Liver (tissue), 9 donors: ENCODE data around the gene RRN3. TPM values are rescaled to one million over a fixed set of nuclear protein-coding genes. Genes with fewer than 3 reads are reported as not detected.

Source experiments
- DNase-seq: peaks from one replicate; pipeline ENCODE4 v3.0.0-alpha.2; 2017; ENCODE audit warnings: low spot score
- H3K27ac ChIP-seq, 2 donors: one replicate each; pipeline ENCODE4 v1.7.0; 2013; ENCODE audit warnings: inconsistent platforms in 2 of 2, low read length in 2 of 2, control low read depth in 1 of 2, low read depth in 1 of 2, mild to moderate bottlenecking in 1 of 2
- H3K27me3 ChIP-seq, 4 donors: one replicate each; pipeline versions ENCODE4 v1.6.1 to v1.7.0; 2013; ENCODE audit warnings: low read length in 3 of 4, inconsistent platforms in 1 of 4, mild to moderate bottlenecking in 1 of 4, moderate library complexity in 1 of 4; ENCODE audit not compliant: control insufficient read depth in 4 of 4, insufficient read depth in 4 of 4
- H3K36me3 ChIP-seq, 4 donors: one replicate each; pipeline versions ENCODE4 v1.6.1 to v1.7.0; 2013; ENCODE audit warnings: low read length in 3 of 4, mild to moderate bottlenecking in 3 of 4, low read depth in 1 of 4, moderate library complexity in 1 of 4; ENCODE audit not compliant: control insufficient read depth in 4 of 4, insufficient read depth in 3 of 4
- H3K4me1 ChIP-seq, 4 donors: one replicate each; pipeline versions ENCODE4 v1.6.1 to v1.7.0; 2013; ENCODE audit warnings: low read length in 3 of 4, mild to moderate bottlenecking in 3 of 4, moderate library complexity in 1 of 4; ENCODE audit not compliant: control insufficient read depth in 4 of 4, insufficient read depth in 4 of 4
- H3K4me3 ChIP-seq, 3 donors: one replicate each; pipeline versions ENCODE4 v1.6.1 to v1.7.0; 2013; ENCODE audit warnings: low read length in 3 of 3, control low read depth in 1 of 3, low read depth in 1 of 3, mild to moderate bottlenecking in 1 of 3
- H3K9ac ChIP-seq, 2 donors: one replicate each; pipeline ENCODE4 v1.7.0; 2013; ENCODE audit warnings: low read length in 2 of 2, mild to moderate bottlenecking in 2 of 2, moderate library complexity in 2 of 2, control low read depth in 1 of 2, low read depth in 1 of 2
- H3K9me3 ChIP-seq, 4 donors: one replicate each; pipeline versions ENCODE4 v1.6.1 to v1.7.0; 2013; ENCODE audit warnings: low read length in 3 of 4; ENCODE audit not compliant: control insufficient read depth in 4 of 4
- EGR1 ChIP-seq, 2 donors: IDR thresholded peaks; 2 replicates each; pipeline ENCODE4 v1.6.1; 2016 to 2018; ENCODE audit warnings: antibody characterized with exemption in 2 of 2, low read depth in 2 of 2
- FOXA1 ChIP-seq: IDR thresholded peaks from 2 replicates; pipeline ENCODE4 v1.6.1; 2016; ENCODE audit warnings: antibody characterized with exemption
- FOXA2 ChIP-seq: IDR thresholded peaks from 2 replicates; pipeline ENCODE4 v1.6.1; 2016; ENCODE audit warnings: antibody characterized with exemption
- GABPA ChIP-seq, 2 donors: IDR thresholded peaks in 1 of 2; conservative IDR thresholded peaks in 1 of 2; 2 replicates each; pipeline ENCODE4 v1.6.1; 2016; ENCODE audit warnings: antibody characterized with exemption in 2 of 2, mild to moderate bottlenecking in 1 of 2, moderate library complexity in 1 of 2
- HNF4A ChIP-seq, 2 donors: conservative IDR thresholded peaks; 2 replicates each; pipeline ENCODE4 v1.6.1; 2016; ENCODE audit warnings: antibody characterized with exemption in 2 of 2, mild to moderate bottlenecking in 2 of 2
- HNF4G ChIP-seq: IDR thresholded peaks from 2 replicates; pipeline ENCODE4 v1.6.1; 2016; ENCODE audit warnings: antibody characterized with exemption
- JUND ChIP-seq, 2 donors: IDR thresholded peaks; 2 replicates each; pipeline ENCODE4 v1.6.1; 2016; ENCODE audit warnings: antibody characterized with exemption in 2 of 2
- NR2F2 ChIP-seq: IDR thresholded peaks from 2 replicates; pipeline ENCODE4 v1.6.1; 2016; ENCODE audit warnings: antibody characterized with exemption
- RAD21 ChIP-seq, 2 donors: IDR thresholded peaks; 2 replicates each; pipeline ENCODE4 v1.6.1; 2016; ENCODE audit warnings: antibody characterized with exemption in 2 of 2, mild to moderate bottlenecking in 2 of 2
- RXRA ChIP-seq, 2 donors: IDR thresholded peaks; 2 replicates each; pipeline ENCODE4 v1.6.1; 2017 to 2018; ENCODE audit warnings: antibody characterized with exemption in 2 of 2, mild to moderate bottlenecking in 1 of 2
- SP1 ChIP-seq: IDR thresholded peaks from 2 replicates; pipeline ENCODE4 v1.6.1; 2018; ENCODE audit warnings: antibody characterized with exemption, mild to moderate bottlenecking
- TAF1 ChIP-seq: conservative IDR thresholded peaks from 2 replicates; pipeline ENCODE4 v1.6.1; 2016; ENCODE audit warnings: antibody characterized with exemption, mild to moderate bottlenecking
- YY1 ChIP-seq: IDR thresholded peaks from 2 replicates; pipeline ENCODE4 v1.6.1; 2016; ENCODE audit warnings: antibody characterized with exemption, mild to moderate bottlenecking
- WGBS: extraction: QIAGEN DNeasy Blood & Tissue Kit; methylation state at CpG from one replicate; pipeline ENCODE4 v1.1.7; 2013; 5-methylcytosine and 5-hydroxymethylcytosine counted together
- polyA plus RNA-seq, 2 donors: library from polyadenylated mRNA; stranded (reverse) in 1 of 2; unstranded in 1 of 2; fragments of 200-250 nt in 1 of 2; fragments of >200 nt in 1 of 2; fragmentation: Nextera tagmentation in 1 of 2; extraction: Ambion mirVana in 1 of 2; gene quantifications; one replicate each; pipeline versions ENCODE4 v1.2.1 to v1.2.3, GENCODE V29; 2013 to 2015
- total RNA-seq, 2 donors: library from RNA; depleted of rRNA; stranded (reverse); fragments of >200 nt; gene quantifications; one replicate each; pipeline ENCODE4 v1.2.3, GENCODE V29; 2014
- TF ChIP-seq, protein P1 (sequence below): IDR thresholded peaks from 2 replicates; pipeline ENCODE4 v1.6.1; 2016; ENCODE audit warnings: antibody characterized with exemption
- TF ChIP-seq, protein P2 (sequence below): fragments of 150-350 bp; IDR thresholded peaks from 2 replicates; pipeline ENCODE4 v1.5.1; 2017; ENCODE audit warnings: improper control_type of control experiment, low read depth, low read length; ENCODE audit not compliant: missing input control
- TF ChIP-seq, protein P3 (sequence below): IDR thresholded peaks from 2 replicates; pipeline ENCODE4 v1.6.1; 2016; ENCODE audit warnings: antibody characterized with exemption
- TF ChIP-seq, protein P4 (sequence below): IDR thresholded peaks from 2 replicates; pipeline ENCODE4 v1.6.1; 2016; ENCODE audit warnings: antibody characterized with exemption, mild to moderate bottlenecking
- donor health status: healthy.
- donor health status: healthy.
- donor health status: healthy.
- donor health status: healthy.
- donor health status: healthy.

The RRN3 gene
- total and polyA plus RNA-seq, 4 donors: 8.2 to 28.4 (median 16.3) TPM

DNA sequence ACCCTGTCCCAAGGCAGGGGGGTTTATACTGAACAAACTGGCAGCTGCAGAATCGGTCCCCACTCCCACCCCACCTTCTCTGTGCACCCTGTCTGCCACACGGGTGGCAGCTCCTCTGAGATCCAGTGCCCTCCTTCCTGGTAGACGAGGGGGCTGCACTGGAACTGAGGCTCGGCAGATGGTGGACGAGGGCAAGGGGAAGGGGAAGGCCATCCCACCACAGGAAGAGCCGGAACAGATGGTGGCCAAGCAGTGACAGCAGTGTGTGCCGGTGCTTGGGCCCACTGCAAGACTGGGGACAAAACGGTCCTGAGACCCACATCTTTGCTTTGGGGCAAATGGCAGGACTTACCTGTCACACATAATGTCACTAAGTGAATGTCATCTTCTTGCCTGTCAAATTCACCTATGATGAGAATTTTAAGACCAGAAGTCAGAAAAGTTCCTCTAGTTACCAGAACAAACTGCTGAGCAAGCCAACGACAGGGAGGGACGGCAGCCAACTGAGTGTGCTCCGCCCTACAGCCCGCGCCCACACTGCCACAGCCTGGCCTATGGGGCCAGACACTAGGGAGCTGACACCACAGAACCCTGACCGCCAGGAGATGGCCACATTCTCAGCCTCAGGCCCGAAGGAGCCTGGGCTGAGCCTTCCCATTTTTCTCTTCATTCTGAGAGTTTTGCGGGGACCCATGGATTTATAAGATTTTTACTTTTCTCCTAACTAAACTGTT, 52.6 kb downstream of the RRN3 start (continued):
- no peak for TF ChIP-seq FOXA2

DNA sequence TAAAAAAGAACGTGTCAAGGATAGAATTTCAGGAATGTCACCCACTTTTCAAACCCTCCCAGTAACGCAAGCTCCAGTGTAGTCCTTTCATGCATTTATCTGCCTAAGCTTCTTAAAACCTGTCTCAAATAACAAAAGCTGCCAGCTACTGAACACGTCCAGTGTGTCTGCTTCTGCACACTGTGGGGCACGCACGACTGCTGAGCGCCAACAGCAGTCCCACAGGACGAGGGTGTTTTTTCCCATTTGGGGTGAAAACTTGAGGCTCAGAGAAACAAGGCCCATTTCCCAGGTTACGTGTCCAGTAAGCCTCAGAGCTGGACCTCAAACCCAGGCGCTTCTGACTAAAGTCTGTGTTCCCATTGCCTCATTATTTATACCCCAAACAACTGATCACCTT, 55.4 kb downstream of the RRN3 start:
- no peaks in the 10 kb centered on the region for H3K27me3 ChIP-seq
- TF ChIP-seq, protein P1, sequence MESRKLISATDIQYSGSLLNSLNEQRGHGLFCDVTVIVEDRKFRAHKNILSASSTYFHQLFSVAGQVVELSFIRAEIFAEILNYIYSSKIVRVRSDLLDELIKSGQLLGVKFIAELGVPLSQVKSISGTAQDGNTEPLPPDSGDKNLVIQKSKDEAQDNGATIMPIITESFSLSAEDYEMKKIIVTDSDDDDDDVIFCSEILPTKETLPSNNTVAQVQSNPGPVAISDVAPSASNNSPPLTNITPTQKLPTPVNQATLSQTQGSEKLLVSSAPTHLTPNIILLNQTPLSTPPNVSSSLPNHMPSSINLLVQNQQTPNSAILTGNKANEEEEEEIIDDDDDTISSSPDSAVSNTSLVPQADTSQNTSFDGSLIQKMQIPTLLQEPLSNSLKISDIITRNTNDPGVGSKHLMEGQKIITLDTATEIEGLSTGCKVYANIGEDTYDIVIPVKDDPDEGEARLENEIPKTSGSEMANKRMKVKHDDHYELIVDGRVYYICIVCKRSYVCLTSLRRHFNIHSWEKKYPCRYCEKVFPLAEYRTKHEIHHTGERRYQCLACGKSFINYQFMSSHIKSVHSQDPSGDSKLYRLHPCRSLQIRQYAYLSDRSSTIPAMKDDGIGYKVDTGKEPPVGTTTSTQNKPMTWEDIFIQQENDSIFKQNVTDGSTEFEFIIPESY: no peak
- TF ChIP-seq FOXA1: no peak
- TF ChIP-seq RAD21 (IDR thresholded peaks at IDR 0.05): no peak
- no peak for TF ChIP-seq HNF4A (conservative IDR thresholded peaks at IDR 0.05)
- TF ChIP-seq JUND (IDR thresholded peaks at IDR 0.05): no peak
- TF ChIP-seq RXRA (IDR thresholded peaks at IDR 0.05): no peak
- no peak for TF ChIP-seq GABPA (IDR thresholded peaks at IDR 0.05 in 1 of 2, conservative IDR thresholded peaks at IDR 0.05 in 1 of 2)
- TF ChIP-seq, protein P2, sequence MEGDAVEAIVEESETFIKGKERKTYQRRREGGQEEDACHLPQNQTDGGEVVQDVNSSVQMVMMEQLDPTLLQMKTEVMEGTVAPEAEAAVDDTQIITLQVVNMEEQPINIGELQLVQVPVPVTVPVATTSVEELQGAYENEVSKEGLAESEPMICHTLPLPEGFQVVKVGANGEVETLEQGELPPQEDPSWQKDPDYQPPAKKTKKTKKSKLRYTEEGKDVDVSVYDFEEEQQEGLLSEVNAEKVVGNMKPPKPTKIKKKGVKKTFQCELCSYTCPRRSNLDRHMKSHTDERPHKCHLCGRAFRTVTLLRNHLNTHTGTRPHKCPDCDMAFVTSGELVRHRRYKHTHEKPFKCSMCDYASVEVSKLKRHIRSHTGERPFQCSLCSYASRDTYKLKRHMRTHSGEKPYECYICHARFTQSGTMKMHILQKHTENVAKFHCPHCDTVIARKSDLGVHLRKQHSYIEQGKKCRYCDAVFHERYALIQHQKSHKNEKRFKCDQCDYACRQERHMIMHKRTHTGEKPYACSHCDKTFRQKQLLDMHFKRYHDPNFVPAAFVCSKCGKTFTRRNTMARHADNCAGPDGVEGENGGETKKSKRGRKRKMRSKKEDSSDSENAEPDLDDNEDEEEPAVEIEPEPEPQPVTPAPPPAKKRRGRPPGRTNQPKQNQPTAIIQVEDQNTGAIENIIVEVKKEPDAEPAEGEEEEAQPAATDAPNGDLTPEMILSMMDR: no peak
- TF ChIP-seq EGR1 (IDR thresholded peaks at IDR 0.05; ENCODE audit: low read depth in 2 of 2): no peak
- TF ChIP-seq HNF4G: no peak
- TF ChIP-seq YY1: no peak
- TF ChIP-seq, protein P3, sequence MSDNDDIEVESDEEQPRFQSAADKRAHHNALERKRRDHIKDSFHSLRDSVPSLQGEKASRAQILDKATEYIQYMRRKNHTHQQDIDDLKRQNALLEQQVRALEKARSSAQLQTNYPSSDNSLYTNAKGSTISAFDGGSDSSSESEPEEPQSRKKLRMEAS: no peak
- no peak for TF ChIP-seq SP1
- TF ChIP-seq, protein P4, sequence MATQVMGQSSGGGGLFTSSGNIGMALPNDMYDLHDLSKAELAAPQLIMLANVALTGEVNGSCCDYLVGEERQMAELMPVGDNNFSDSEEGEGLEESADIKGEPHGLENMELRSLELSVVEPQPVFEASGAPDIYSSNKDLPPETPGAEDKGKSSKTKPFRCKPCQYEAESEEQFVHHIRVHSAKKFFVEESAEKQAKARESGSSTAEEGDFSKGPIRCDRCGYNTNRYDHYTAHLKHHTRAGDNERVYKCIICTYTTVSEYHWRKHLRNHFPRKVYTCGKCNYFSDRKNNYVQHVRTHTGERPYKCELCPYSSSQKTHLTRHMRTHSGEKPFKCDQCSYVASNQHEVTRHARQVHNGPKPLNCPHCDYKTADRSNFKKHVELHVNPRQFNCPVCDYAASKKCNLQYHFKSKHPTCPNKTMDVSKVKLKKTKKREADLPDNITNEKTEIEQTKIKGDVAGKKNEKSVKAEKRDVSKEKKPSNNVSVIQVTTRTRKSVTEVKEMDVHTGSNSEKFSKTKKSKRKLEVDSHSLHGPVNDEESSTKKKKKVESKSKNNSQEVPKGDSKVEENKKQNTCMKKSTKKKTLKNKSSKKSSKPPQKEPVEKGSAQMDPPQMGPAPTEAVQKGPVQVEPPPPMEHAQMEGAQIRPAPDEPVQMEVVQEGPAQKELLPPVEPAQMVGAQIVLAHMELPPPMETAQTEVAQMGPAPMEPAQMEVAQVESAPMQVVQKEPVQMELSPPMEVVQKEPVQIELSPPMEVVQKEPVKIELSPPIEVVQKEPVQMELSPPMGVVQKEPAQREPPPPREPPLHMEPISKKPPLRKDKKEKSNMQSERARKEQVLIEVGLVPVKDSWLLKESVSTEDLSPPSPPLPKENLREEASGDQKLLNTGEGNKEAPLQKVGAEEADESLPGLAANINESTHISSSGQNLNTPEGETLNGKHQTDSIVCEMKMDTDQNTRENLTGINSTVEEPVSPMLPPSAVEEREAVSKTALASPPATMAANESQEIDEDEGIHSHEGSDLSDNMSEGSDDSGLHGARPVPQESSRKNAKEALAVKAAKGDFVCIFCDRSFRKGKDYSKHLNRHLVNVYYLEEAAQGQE: no peak
- no peak for TF ChIP-seq FOXA2
- no peak for TF ChIP-seq TAF1
- TF ChIP-seq NR2F2: no peak
- H3K9me3 ChIP-seq: no peaks in the 10 kb centered on the region
- H3K9ac ChIP-seq: no peak overlapping the region
- H3K27ac ChIP-seq: no peak overlapping the region
- H3K36me3 ChIP-seq: peaks cover 25 to 67% (median 61%) of the 10 kb centered on the region in 4 donors
- DNase-seq: no peak
- H3K4me3 ChIP-seq: no peak overlapping the region
- WGBS: 92% methylated on average over 9 of the region's 9 CpGs
- peaks cover 0 to 11% (median 9%) of the 10 kb centered on the region in 4 donors for H3K4me1 ChIP-seq
